ENCODE data around the gene RACGAP1.

GRCh38 chr12:49973361-49973830 lies 51.9 kb downstream of the RACGAP1 start:
- TF ChIP-seq, protein P1, sequence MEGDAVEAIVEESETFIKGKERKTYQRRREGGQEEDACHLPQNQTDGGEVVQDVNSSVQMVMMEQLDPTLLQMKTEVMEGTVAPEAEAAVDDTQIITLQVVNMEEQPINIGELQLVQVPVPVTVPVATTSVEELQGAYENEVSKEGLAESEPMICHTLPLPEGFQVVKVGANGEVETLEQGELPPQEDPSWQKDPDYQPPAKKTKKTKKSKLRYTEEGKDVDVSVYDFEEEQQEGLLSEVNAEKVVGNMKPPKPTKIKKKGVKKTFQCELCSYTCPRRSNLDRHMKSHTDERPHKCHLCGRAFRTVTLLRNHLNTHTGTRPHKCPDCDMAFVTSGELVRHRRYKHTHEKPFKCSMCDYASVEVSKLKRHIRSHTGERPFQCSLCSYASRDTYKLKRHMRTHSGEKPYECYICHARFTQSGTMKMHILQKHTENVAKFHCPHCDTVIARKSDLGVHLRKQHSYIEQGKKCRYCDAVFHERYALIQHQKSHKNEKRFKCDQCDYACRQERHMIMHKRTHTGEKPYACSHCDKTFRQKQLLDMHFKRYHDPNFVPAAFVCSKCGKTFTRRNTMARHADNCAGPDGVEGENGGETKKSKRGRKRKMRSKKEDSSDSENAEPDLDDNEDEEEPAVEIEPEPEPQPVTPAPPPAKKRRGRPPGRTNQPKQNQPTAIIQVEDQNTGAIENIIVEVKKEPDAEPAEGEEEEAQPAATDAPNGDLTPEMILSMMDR (IDR thresholded peaks at IDR 0.05; ENCODE audit: low read length) = no peak
- TF ChIP-seq EZH2 (IDR thresholded peaks at IDR 0.05; ENCODE audit: borderline replicate concordance, low read length) = no peak
